H1 (cell line): ENCODE results near the gene ADAM19. TPM values are rescaled to one million over a fixed set of nuclear protein-coding genes. Genes with fewer than 3 reads are reported as not detected.

ENCODE experiments used
- CTCF ChIA-PET: fragments of 300-600 bp; sonication (Branson Sonifier 250); formaldehyde crosslinking; loops from one replicate; lab custom pipeline; 2021; ENCODE audit not compliant: partially characterized antibody; lab: Charles Lee
- POLR2A ChIA-PET: fragments of 300-600 bp; sonication (Branson Sonifier 250); formaldehyde crosslinking; loops from one replicate; lab custom pipeline; 2021; ENCODE audit warnings: inconsistent platforms; ENCODE audit not compliant: partially characterized antibody; lab: Charles Lee
- DNase-seq, 2 experiments: peaks; one replicate each; pipeline versions ENCODE4 v3.0.0 to v3.0.0-alpha.2; 2010 to 2022; ENCODE audit warnings: low spot score in 2 of 2, low read depth in 1 of 2, mixed read lengths in 1 of 2
- FAIRE-seq: peaks from 2 replicates; lab custom pipeline; 2011; peaks lifted over from hg19 to GRCh38; lab: Jason Lieb, UNC
- H2AFZ ChIP-seq: 2 replicates; pipeline ENCODE4 v1.8.1; 2012; ENCODE audit warnings: low read length, inconsistent platforms
- H2AK5ac ChIP-seq: 2 replicates; pipeline ENCODE4 v1.6.1; 2013; ENCODE audit warnings: low read depth, low read length
- H2BK120ac ChIP-seq: replicated peaks from 2 replicates; pipeline ENCODE3; 2013; ENCODE audit warnings: low read depth, low read length, inconsistent platforms
- H2BK12ac ChIP-seq: 2 replicates; pipeline ENCODE4 v1.6.1; 2013; ENCODE audit warnings: low read depth, low read length
- H2BK15ac ChIP-seq: 2 replicates; pipeline ENCODE4 v1.6.1; 2013; ENCODE audit warnings: low read length
- H2BK20ac ChIP-seq: 2 replicates; pipeline ENCODE4 v1.6.1; 2013; ENCODE audit warnings: low read length
- H2BK5ac ChIP-seq: 2 replicates; pipeline ENCODE4 v1.6.1; 2013; ENCODE audit warnings: low read depth, low read length
- H3K14ac ChIP-seq: 2 replicates; pipeline ENCODE4 v1.6.1; 2013; ENCODE audit warnings: inconsistent platforms; ENCODE audit not compliant: insufficient read length
- H3K18ac ChIP-seq: 2 replicates; pipeline ENCODE4 v1.6.1; 2013; ENCODE audit warnings: low read length; ENCODE audit errors: extremely low read depth
- H3K23ac ChIP-seq: 2 replicates; pipeline ENCODE4 v1.6.1; 2013; ENCODE audit warnings: inconsistent platforms; ENCODE audit not compliant: insufficient read length
- H3K23me2 ChIP-seq: 2 replicates; pipeline ENCODE4 v1.6.1; 2013; ENCODE audit warnings: low read depth, low read length
- H3K27ac ChIP-seq: 2 replicates; pipeline ENCODE4 v1.6.1; 2011; ENCODE audit warnings: low read depth, low read length, inconsistent platforms
- H3K27me3 ChIP-seq, 4 experiments: replicated peaks in 1 of 4; 1 replicate in 1 of 4; 2 replicates in 3 of 4; pipeline versions ENCODE4 v1.6.1 to v1.8.1; 2011 to 2013; ENCODE audit warnings: low read length in 3 of 4, mild to moderate bottlenecking in 3 of 4, inconsistent platforms in 2 of 4, mixed read lengths in 2 of 4, moderate library complexity in 1 of 4; ENCODE audit not compliant: control insufficient read depth in 3 of 4, insufficient read depth in 3 of 4; ENCODE audit errors: extremely low read depth in 1 of 4
- H3K36me3 ChIP-seq, 4 experiments: 2 replicates each; pipeline versions ENCODE4 v1.6.1 to v1.8.1; 2011 to 2013; ENCODE audit warnings: mild to moderate bottlenecking in 4 of 4, low read length in 3 of 4, moderate library complexity in 2 of 4, control low read depth in 1 of 4, inconsistent platforms in 1 of 4; ENCODE audit not compliant: insufficient read depth in 4 of 4, control insufficient read depth in 2 of 4
- H3K4ac ChIP-seq: replicated peaks from 2 replicates; pipeline ENCODE3; 2013; ENCODE audit warnings: low read length, low read depth, mixed read lengths, inconsistent platforms; ENCODE audit not compliant: insufficient read length
- H3K4me1 ChIP-seq, 4 experiments: replicated peaks in 1 of 4; 1 replicate in 1 of 4; 2 replicates in 3 of 4; pipeline versions ENCODE4 v1.6.1 to v1.8.1; 2011 to 2013; ENCODE audit warnings: low read length in 3 of 4, inconsistent platforms in 2 of 4, mixed read lengths in 1 of 4; ENCODE audit not compliant: insufficient read depth in 4 of 4, control insufficient read depth in 3 of 4
- H3K4me2 ChIP-seq, 2 experiments: 2 replicates each; pipeline versions ENCODE4 v1.6.1 to v1.8.1; 2011 to 2013; ENCODE audit warnings: low read depth in 2 of 2, low read length in 2 of 2, control low read depth in 1 of 2, inconsistent platforms in 1 of 2, mild to moderate bottlenecking in 1 of 2; ENCODE audit not compliant: insufficient read depth in 1 of 2
- H3K4me3 ChIP-seq, 4 experiments: fragments of 200-600, 300-600 bp in 1 of 4; sonication (generic), shearing (Covaris generic), sonication (Bioruptor Twin) in 1 of 4; 2 replicates each; pipeline versions ENCODE4 v1.5.1 to v1.8.1; 2011 to 2016; ENCODE audit warnings: low read length in 4 of 4, low read depth in 3 of 4, control low read depth in 2 of 4, inconsistent platforms in 2 of 4, mild to moderate bottlenecking in 2 of 4, mixed read lengths in 1 of 4, moderate library complexity in 1 of 4; ENCODE audit not compliant: insufficient read depth in 2 of 4; ENCODE audit errors: extremely low read depth in 1 of 4
- H3K56ac ChIP-seq: replicated peaks from 2 replicates; pipeline ENCODE3; 2013; ENCODE audit warnings: low read depth, mild to moderate bottlenecking, mixed read lengths, low read length, inconsistent platforms; ENCODE audit not compliant: insufficient read length
- H3K79me1 ChIP-seq: 2 replicates; pipeline ENCODE4 v1.6.1; 2013; ENCODE audit warnings: low read depth, low read length, control low read depth
- H3K79me2 ChIP-seq, 2 experiments: 2 replicates each; pipeline versions ENCODE4 v1.6.1 to v1.8.1; 2012 to 2013; ENCODE audit warnings: low read length in 2 of 2, mild to moderate bottlenecking in 2 of 2, inconsistent platforms in 1 of 2; ENCODE audit not compliant: insufficient read depth in 2 of 2, control insufficient read depth in 1 of 2
- H3K9ac ChIP-seq, 4 experiments: replicated peaks in 1 of 4; 1 replicate in 1 of 4; 2 replicates in 3 of 4; pipeline versions ENCODE4 v1.6.1 to v1.8.1; 2011 to 2013; ENCODE audit warnings: low read depth in 3 of 4, low read length in 3 of 4, control low read depth in 2 of 4, mild to moderate bottlenecking in 2 of 4, moderate library complexity in 2 of 4, inconsistent platforms in 1 of 4; ENCODE audit errors: extremely low read depth in 1 of 4
- H3K9me3 ChIP-seq, 2 experiments: 2 replicates each; pipeline versions ENCODE4 v1.6.1 to v1.8.1; 2012 to 2013; ENCODE audit warnings: mild to moderate bottlenecking in 2 of 2, moderate library complexity in 2 of 2, control low read depth in 1 of 2, inconsistent platforms in 1 of 2, low read depth in 1 of 2, low read length in 1 of 2, mixed read lengths in 1 of 2; ENCODE audit not compliant: insufficient read depth in 2 of 2
- H4K20me1 ChIP-seq, 2 experiments: replicated peaks in 1 of 2; 2 replicates each; pipeline versions ENCODE3 to v1.8.1; 2011 to 2013; ENCODE audit warnings: inconsistent platforms in 2 of 2, low read length in 2 of 2, mild to moderate bottlenecking in 1 of 2; ENCODE audit not compliant: insufficient read depth in 2 of 2, control insufficient read depth in 1 of 2
- H4K5ac ChIP-seq: 2 replicates; pipeline ENCODE4 v1.6.1; 2013; ENCODE audit warnings: low read length, low read depth, mixed read lengths, inconsistent platforms; ENCODE audit not compliant: insufficient read length
- H4K8ac ChIP-seq: 2 replicates; pipeline ENCODE4 v1.8.0; 2013; ENCODE audit warnings: mild to moderate bottlenecking, moderate library complexity, low read length, inconsistent platforms; ENCODE audit not compliant: insufficient read depth; ENCODE audit errors: extremely low read depth
- H4K91ac ChIP-seq: replicated peaks from 2 replicates; pipeline ENCODE3; 2013; ENCODE audit warnings: low read length, mixed read lengths, inconsistent platforms; ENCODE audit not compliant: insufficient read length
- ATF3 ChIP-seq: IDR thresholded peaks from 2 replicates; pipeline ENCODE4 v1.6.1; 2011; ENCODE audit warnings: low read depth, mild to moderate bottlenecking, low read length; ENCODE audit not compliant: insufficient read depth
- CBX8 ChIP-seq: fragments of 300-800, 300-1000 bp; sonication (generic); IDR thresholded peaks from 2 replicates; pipeline ENCODE4 v1.7.1; 2016; ENCODE audit warnings: low read depth, low read length, borderline replicate concordance
- EP300 ChIP-seq, 2 experiments: IDR thresholded peaks; 1 replicate in 1 of 2; 2 replicates in 1 of 2; pipeline ENCODE4 v1.6.1; 2011 to 2012; ENCODE audit warnings: low read depth in 2 of 2, low read length in 2 of 2, mild to moderate bottlenecking in 2 of 2, borderline replicate concordance in 1 of 2, inconsistent platforms in 1 of 2, moderate library complexity in 1 of 2
- MAFK ChIP-seq: IDR thresholded peaks from 2 replicates; pipeline ENCODE4 v1.6.1; 2012; ENCODE audit warnings: low read depth, mild to moderate bottlenecking, improper control_type of control experiment, low read length
- NANOG ChIP-seq: IDR thresholded peaks from 2 replicates; pipeline ENCODE4 v1.6.1; 2011; ENCODE audit warnings: low read length, low read depth, mild to moderate bottlenecking, inconsistent platforms; ENCODE audit not compliant: insufficient read depth, poor library complexity, severe bottlenecking
- RAD21 ChIP-seq, 2 experiments: IDR thresholded peaks in 1 of 2; conservative IDR thresholded peaks in 1 of 2; 2 replicates each; pipeline ENCODE4 v1.6.1; 2011; ENCODE audit warnings: low read depth in 2 of 2, low read length in 2 of 2, improper control_type of control experiment in 1 of 2, inconsistent platforms in 1 of 2, mild to moderate bottlenecking in 1 of 2, moderate library complexity in 1 of 2
- RFX5 ChIP-seq: IDR thresholded peaks from 2 replicates; pipeline ENCODE4 v1.6.1; 2011; ENCODE audit warnings: low read depth, low read length, improper control_type of control experiment, borderline replicate concordance
- TAF1 ChIP-seq: IDR thresholded peaks from 2 replicates; pipeline ENCODE4 v1.6.1; 2011; ENCODE audit warnings: mild to moderate bottlenecking, low read depth, low read length
- WGBS, 2 experiments: shearing (Covaris generic) in 1 of 2; methylation state at CpG; one replicate each; pipeline versions ENCODE4 v1.1.6 to v1.1.7; 2013 to 2015; ENCODE audit warnings: low lambda C conversion rate in 2 of 2, mixed read lengths in 2 of 2, inconsistent platforms in 1 of 2, low coverage in 1 of 2, missing lambda C conversion rate in 1 of 2; ENCODE audit not compliant: insufficient replicate concordance in 2 of 2, insufficient coverage in 1 of 2, insufficient read length in 1 of 2; ENCODE audit errors: extremely low coverage in 1 of 2, missing lambda C conversion rate in 1 of 2; 5-methylcytosine and 5-hydroxymethylcytosine counted together
- polyA plus RNA-seq, 7 experiments: library from polyadenylated mRNA; depleted of rRNA in 3 of 7; stranded (reverse) in 5 of 7; unstranded in 2 of 7; fragments of >200 nt in 5 of 7; fragments of 200-250 nt in 2 of 7; gene quantifications; 1 replicate in 5 of 7; 2 replicates in 1 of 7; 4 replicates in 1 of 7; pipeline versions ENCODE4 v1.2.1 to v1.2.3, GENCODE V29; 2011 to 2013; ENCODE audit warnings: missing spikeins in 2 of 7, mixed read lengths in 2 of 7
- total RNA-seq: library from RNA; stranded (reverse); fragmentation: NEBNext Ultra II Directional; extraction: Animal tissue kit (Norgen Biotek cat#: 25700); gene quantifications from 2 replicates; pipeline ENCODE4 v1.2.1, GENCODE V29; 2021

ADAM19 gene
- total and polyA plus RNA-seq, 2 of the 8 experiments (the other 6 are each of a cell fraction or from before 2014, with no cell fraction given), result 6.5 to 22.7 TPM

GRCh38 chr5:157496864-157497263, 78.7 kb downstream of the ADAM19 start:
- Histone ChIP-seq H3K4me2 (no peak overlapping the region), H3K23me2 (peaks cover 3% of the 10 kb centered on the region; the same call in 1 of the 2 replicates), H2AK5ac (no peak overlapping the region), H2BK12ac (no peak overlapping the region), H3K4me1 (no peaks in the 10 kb centered on the region), H2BK20ac (no peak overlapping the region), H2BK15ac (no peak overlapping the region), H3K9ac (no peak overlapping the region; a peak in 1 of 7 replicates), H3K56ac (no peak overlapping the region), H3K27me3 (no peaks in the 10 kb centered on the region), H4K5ac (no peak overlapping the region), H3K79me2 (no peaks in the 10 kb centered on the region), H4K91ac (no peak overlapping the region), H2BK120ac (no peak overlapping the region), H3K4me3 (no peak overlapping the region), H3K36me3 (no peaks in the 10 kb centered on the region; a peak in 1 of 8 replicates), H2BK5ac (no peak overlapping the region), H3K18ac (no peak overlapping the region), H3K9me3 (no peaks in the 10 kb centered on the region), H4K20me1 (no peaks in the 10 kb centered on the region), H3K23ac (no peak overlapping the region), H3K14ac (no peak overlapping the region), H4K8ac (no peak overlapping the region; the same call in 1 of the 2 replicates), H3K79me1 (no peaks in the 10 kb centered on the region), H3K4ac (no peak overlapping the region), H3K27ac (no peak overlapping the region), H2AFZ (no peak overlapping the region)
- CTCF ChIA-PET, result interaction anchor here (1.0 to 1.6 kb wide), 3 partner anchors 25 to 222 kb away, joined by 3 to 4 read pairs (median 4); no protein-coding TSS in a partner anchor
- TF ChIP-seq ATF3 (no peak), MAFK (no peak), RFX5 (no peak), NANOG (no peak), EP300 (IDR thresholded peaks at IDR 0.05; ENCODE audit: borderline replicate concordance in 1 of 2, low read depth in 2 of 2, low read length in 2 of 2) (no peak), CBX8 (no peak), RAD21 (IDR thresholded peaks at IDR 0.05 in 1 of 2, conservative IDR thresholded peaks at IDR 0.05 in 1 of 2; ENCODE audit: low read depth in 2 of 2, low read length in 2 of 2) (no peak), TAF1 (no peak)
- POLR2A ChIA-PET, result interaction anchor here (0.9 to 1.7 kb wide), 2 partner anchors 10 to 33 kb away, joined by 3 read pairs; no protein-coding TSS in a partner anchor
- FAIRE-seq (no peak), DNase-seq (no peak)
- 96% methylated on average over 8 of the region's 8 CpGs; no CpG with 5 or more reads in 1 of the 2 experiments for WGBS, 2 experiments
